GM12878 (cell line): ENCODE results near the gene SETD9. TPM values are rescaled to one million over a fixed set of nuclear protein-coding genes. Genes with fewer than 3 reads are reported as not detected.

Experiments
- ATAC-seq: fragments of 200-7000 bp; cut with Tn5 transposase; 3 replicates; pipeline ENCODE4 v1.9.1; 2020; ENCODE audit warnings: mild to moderate bottlenecking, moderate library complexity
- BruUV-seq: library from RNA; stranded (reverse); fragments of 400-500 nt; replicated peaks from 2 replicates; lab custom pipeline; 2021; lab: Mats Ljungman, UMichigan
- CTCF ChIA-PET: fragments of 300-600 bp; sonication (Branson Sonifier 250); formaldehyde crosslinking; extraction: SDS; loops from one replicate; lab custom pipeline; 2021; ENCODE audit warnings: inconsistent platforms; lab: Yijun Ruan, JAX
- POLR2A ChIA-PET: fragments of 350-600 bp; formaldehyde crosslinking; extraction: SDS; loops from one replicate; lab custom pipeline; 2021; ENCODE audit warnings: inconsistent platforms; lab: Charles Lee
- RAD21 ChIA-PET: fragments of 300-600 bp; sonication (Branson Sonifier 250); formaldehyde crosslinking; loops from one replicate; lab custom pipeline; 2023; ENCODE audit warnings: antibody characterized with exemption; ENCODE audit not compliant: unreplicated experiment; lab: Charles Lee
- SMC1A ChIA-PET: fragments of 300-600 bp; sonication (Branson Sonifier 250); formaldehyde crosslinking; loops from one replicate; lab custom pipeline; 2023; ENCODE audit not compliant: unreplicated experiment, uncharacterized antibody; lab: Charles Lee
- DNase-seq: peaks from one replicate; pipeline ENCODE4 v3.0.0-alpha.2; 2011; ENCODE audit warnings: low read depth, low spot score
- FAIRE-seq: peaks from 3 replicates; lab custom pipeline; 2011; peaks lifted over from hg19 to GRCh38; lab: Jason Lieb, UNC
- H2AFZ ChIP-seq: 2 replicates; pipeline ENCODE4 v1.6.0; 2011; ENCODE audit warnings: low read depth, low read length, control low read depth; ENCODE audit not compliant: control insufficient read depth
- H3K27ac ChIP-seq: 2 replicates; pipeline ENCODE4 v1.5.1; 2011; ENCODE audit warnings: control low read depth; ENCODE audit not compliant: control insufficient read depth, insufficient read depth
- H3K27me3 ChIP-seq, 2 experiments: replicated peaks in 1 of 2; 2 replicates each; pipeline versions ENCODE4 v1.6.0 to v1.6.1; 2011; ENCODE audit warnings: low read length in 1 of 2; ENCODE audit not compliant: control insufficient read depth in 2 of 2, insufficient read depth in 2 of 2
- H3K36me3 ChIP-seq, 2 experiments: 2 replicates each; pipeline ENCODE4 v1.5.1; 2011; ENCODE audit warnings: low read length in 1 of 2; ENCODE audit not compliant: control insufficient read depth in 2 of 2, insufficient read depth in 2 of 2
- H3K4me1 ChIP-seq: 2 replicates; pipeline ENCODE4 v1.6.1; 2011; ENCODE audit warnings: mild to moderate bottlenecking, low read length, moderate library complexity, mixed read lengths; ENCODE audit not compliant: control insufficient read depth, insufficient read depth
- H3K4me2 ChIP-seq: 2 replicates; pipeline ENCODE4 v1.6.0; 2011; ENCODE audit warnings: control low read depth; ENCODE audit not compliant: control insufficient read depth, insufficient read depth
- H3K4me3 ChIP-seq: fragments of 200-600 bp; sonication (generic); 2 replicates; pipeline ENCODE4 v1.5.1; 2016
- H3K79me2 ChIP-seq: 2 replicates; pipeline ENCODE4 v1.6.0; 2011; ENCODE audit warnings: low read length; ENCODE audit not compliant: control insufficient read depth, insufficient read depth
- H3K9ac ChIP-seq: 2 replicates; pipeline ENCODE4 v1.8.0; 2011; ENCODE audit warnings: low read length, control low read depth, mixed read lengths; ENCODE audit not compliant: control insufficient read depth, insufficient read depth
- H3K9me3 ChIP-seq: replicated peaks from 3 replicates; pipeline ENCODE4 v1.5.1; 2011; ENCODE audit warnings: mild to moderate bottlenecking, low read length; ENCODE audit not compliant: control insufficient read depth, insufficient read depth
- H4K20me1 ChIP-seq: 2 replicates; pipeline ENCODE4 v1.6.0; 2011; ENCODE audit not compliant: control insufficient read depth, insufficient read depth
- ATF3 ChIP-seq: IDR thresholded peaks from 2 replicates; pipeline ENCODE4 v1.6.1; 2011; ENCODE audit warnings: low read depth, mild to moderate bottlenecking, low read length, moderate library complexity, borderline replicate concordance; ENCODE audit errors: extremely low read depth
- BACH1 ChIP-seq: fragments of 450-650 bp; IDR thresholded peaks from 2 replicates; pipeline ENCODE4 v1.6.1; 2017; ENCODE audit warnings: mild to moderate bottlenecking, borderline replicate concordance
- BCLAF1 ChIP-seq: fragments of 450-650 bp; IDR thresholded peaks from 2 replicates; pipeline ENCODE4 v1.6.1; 2017; ENCODE audit warnings: antibody characterized with exemption, mild to moderate bottlenecking, moderate library complexity
- BRCA1 ChIP-seq: IDR thresholded peaks from 2 replicates; pipeline ENCODE4 v1.6.1; 2011; ENCODE audit warnings: low read depth, low read length, improper control_type of control experiment
- EP300 ChIP-seq, 2 experiments: fragments of 150-350 bp in 1 of 2; IDR thresholded peaks; 2 replicates each; pipeline ENCODE4 v1.6.1; 2011 to 2012; ENCODE audit warnings: low read depth in 2 of 2, low read length in 2 of 2, borderline replicate concordance in 1 of 2, improper control_type of control experiment in 1 of 2, inconsistent platforms in 1 of 2; ENCODE audit not compliant: control insufficient read depth in 1 of 2
- GABPA ChIP-seq: IDR thresholded peaks from 2 replicates; pipeline ENCODE4 v1.6.1; 2014; ENCODE audit warnings: antibody characterized with exemption, low read depth, mild to moderate bottlenecking, inconsistent platforms
- HDGF ChIP-seq: fragments of 450-650 bp; IDR thresholded peaks from 2 replicates; pipeline ENCODE4 v1.6.1; 2016; ENCODE audit warnings: antibody characterized with exemption
- NBN ChIP-seq: fragments of 450-650 bp; IDR thresholded peaks from 2 replicates; pipeline ENCODE4 v1.6.1; 2016
- NR2C2 ChIP-seq: IDR thresholded peaks from 2 replicates; pipeline ENCODE4 v1.6.1; 2011; ENCODE audit warnings: borderline replicate concordance, low read depth; ENCODE audit not compliant: control insufficient read depth, insufficient read length
- RCOR1 ChIP-seq: conservative IDR thresholded peaks from 2 replicates; pipeline ENCODE4 v1.6.1; 2012; ENCODE audit warnings: low read depth, low read length, improper control_type of control experiment
- ZBED1 ChIP-seq: IDR thresholded peaks from 2 replicates; pipeline ENCODE4 v1.6.1; 2016; ENCODE audit warnings: borderline replicate concordance
- ZNF384 ChIP-seq: IDR thresholded peaks from 2 replicates; pipeline ENCODE4 v1.6.1; 2012; ENCODE audit warnings: low read depth, mild to moderate bottlenecking, low read length, improper control_type of control experiment, borderline replicate concordance
- WGBS: methylation state at CpG from one replicate; pipeline ENCODE4 v1.1.6; 2016; ENCODE audit warnings: low lambda C conversion rate; ENCODE audit not compliant: insufficient replicate concordance, insufficient coverage; ENCODE audit errors: missing lambda C conversion rate; 5-methylcytosine and 5-hydroxymethylcytosine counted together
- in situ Hi-C: fragments of 300-500 bp; cut with MboI; formaldehyde crosslinking; loops from 9 replicates; pipeline ENCODE4 v1.14.3; 2018; ENCODE audit warnings: mixed read lengths
- intact Hi-C: fragments of 100-400 bp; cut with micrococcal nuclease; formaldehyde crosslinking; loops from one replicate; pipeline ENCODE4 v1.14.2; 2022; ENCODE audit not compliant: unreplicated experiment
- polyA plus RNA-seq, 11 experiments: library from polyadenylated mRNA; depleted of rRNA in 4 of 11; unstranded in 6 of 11; stranded (reverse) in 5 of 11; fragments of >200 nt; fragmentation: Nextera tagmentation in 4 of 11; fragmentation: Illumina TruSeq in 1 of 11; extraction: Ambion mirVana in 4 of 11; extraction: Trizol in 1 of 11; gene quantifications; 1 replicate in 1 of 11; 2 replicates in 10 of 11; pipeline versions ENCODE4 v1.2.1 to v1.2.3, GENCODE V29; 2011 to 2016; ENCODE audit warnings: inconsistent platforms in 2 of 11, missing spikeins in 2 of 11, low read depth in 1 of 11
- total RNA-seq, 4 experiments: library from RNA; depleted of rRNA in 3 of 4; stranded (reverse); fragments of >200 nt in 3 of 4; fragmentation: Illumina TruSeq in 1 of 4; extraction: Trizol in 1 of 4; gene quantifications; 2 replicates each; pipeline versions ENCODE4 v1.2.1 to v1.2.3, GENCODE V29; 2013 to 2021

SETD9 gene
- total and polyA plus RNA-seq, 10 of the 15 experiments (the other 5 are each of a cell fraction or from before 2014, with no cell fraction given), result 8.7 to 17.8 (median 12.6) TPM

GRCh38 chr5:56881571-56881970 is 27.8 kb upstream of the SETD9 start:
- Histone ChIP-seq H3K27ac (no peak overlapping the region), H3K27me3 (no peaks in the 10 kb centered on the region), H4K20me1 (no peaks in the 10 kb centered on the region), H3K4me2 (no peak overlapping the region), H3K79me2 (no peaks in the 10 kb centered on the region), H3K36me3 (peaks cover 12 to 16% of the 10 kb centered on the region in 2 experiments), H3K9ac (no peak overlapping the region), H3K4me3 (no peak overlapping the region), H3K4me1 (no peaks in the 10 kb centered on the region), H2AFZ (no peak overlapping the region), H3K9me3 (no peaks in the 10 kb centered on the region)
- RAD21 ChIA-PET, result no interaction called here
- POLR2A ChIA-PET, result no interaction called here
- no peak for ATAC-seq
- in situ Hi-C loops (no loop called here), intact Hi-C loops (no loop called here)
- SMC1A ChIA-PET, result no interaction called here
- DNase-seq, result no peak
- WGBS, result 100% methylated on average over 5 of the region's 5 CpGs
- CTCF ChIA-PET, result no interaction called here
- TF ChIP-seq EP300 (IDR thresholded peaks at IDR 0.05; ENCODE audit: borderline replicate concordance in 1 of 2, control insufficient read depth in 1 of 2, low read depth in 2 of 2, low read length in 2 of 2) (no peak), BACH1 (no peak)
- no peak for FAIRE-seq
- BruUV-seq, result TSS peak; percentile 25

GRCh38 chr5:56893251-56893951 is 16.0 kb upstream of the SETD9 start:
- intact Hi-C loops, result no loop called here
- Histone ChIP-seq H2AFZ (no peak overlapping the region), H4K20me1 (no peaks in the 10 kb centered on the region), H3K79me2 (no peaks in the 10 kb centered on the region), H3K27me3 (no peaks in the 10 kb centered on the region), H3K9ac (no peak overlapping the region), H3K27ac (no peak overlapping the region), H3K4me2 (no peak overlapping the region), H3K9me3 (no peaks in the 10 kb centered on the region), H3K36me3 (no peaks in the 10 kb centered on the region; a peak in 1 of 4 replicates), H3K4me1 (no peaks in the 10 kb centered on the region), H3K4me3 (no peak overlapping the region)
- ChIA-PET POLR2A (interaction anchor here (0.9 kb wide), 1 partner anchor 14 kb away, joined by 3 read pairs; no protein-coding TSS in a partner anchor), CTCF (interaction anchor here (0.5 to 3.5 kb wide), 4 partner anchors 9 to 405 kb away, joined by 3 to 16 read pairs (median 3); no protein-coding TSS in a partner anchor), RAD21 (interaction anchor here (1.7 kb wide), 1 partner anchor 622 kb away, joined by 4 read pairs; no protein-coding TSS in a partner anchor), SMC1A (interaction anchor here (0.7 to 1.9 kb wide), 6 partner anchors 9 to 624 kb away, joined by 3 to 6 read pairs (median 4); no protein-coding TSS in a partner anchor)
- in situ Hi-C loops, result no loop called here
- DNase-seq (no peak), FAIRE-seq (no peak), ATAC-seq (no peak)
- WGBS, result 79% methylated on average over 5 of the region's 5 CpGs
- no TSS peak for BruUV-seq
- TF ChIP-seq BCLAF1, result no peak
- no peak for TF ChIP-seq BRCA1
- TF ChIP-seq HDGF, result no peak
- no peak for TF ChIP-seq ATF3
- no peak for TF ChIP-seq ZBED1
- TF ChIP-seq ZNF384, result no peak
- TF ChIP-seq NBN, result no peak
- TF ChIP-seq NR2C2, result no peak
- TF ChIP-seq RCOR1, result no peak
- TF ChIP-seq GABPA, result no peak
